CD1c-positive myeloid dendritic cell (primary cell): ENCODE results near the gene IL6.

Source experiments
- DNase-seq: peaks from one replicate; pipeline ENCODE4 v3.0.0-alpha.2; 2016; ENCODE audit errors: extremely low spot score

Gene IL6

GRCh38 chr7:22781230-22781711 lies 54.3 kb downstream of the IL6 start:
- no peak for DNase-seq
